ENCODE measurements around the gene TUT7.

TUT7 gene

GRCh38 chr9:86279839-86280238 is 74.4 kb downstream of the TUT7 start:
- H3K4me3 ChIP-seq (ENCODE audit: low read length) = no peak overlapping the region
- no peak for TF ChIP-seq ZNF274 (IDR thresholded peaks at IDR 0.05; ENCODE audit: low read depth, low read length)

GRCh38 chr9:86277072-86277471 is 77.1 kb downstream of the TUT7 start:
- H3K4me3 ChIP-seq (ENCODE audit: low read length) = no peak overlapping the region
- no peak for TF ChIP-seq ZNF274 (IDR thresholded peaks at IDR 0.05; ENCODE audit: low read depth, low read length)

GRCh38 chr9:86275962-86276361 is 78.2 kb downstream of the TUT7 start:
- no peak overlapping the region for H3K4me3 ChIP-seq (ENCODE audit: low read length)
- TF ChIP-seq ZNF274 (IDR thresholded peaks at IDR 0.05; ENCODE audit: low read depth, low read length) = no peak

GRCh38 chr9:86274821-86275643 is 79.2 kb downstream of the TUT7 start:
- TF ChIP-seq ZNF274 (IDR thresholded peaks at IDR 0.05; ENCODE audit: low read depth, low read length) = no peak
- no peak overlapping the region for H3K4me3 ChIP-seq (ENCODE audit: low read length)

GRCh38 chr9:86272221-86272620 is 82.0 kb downstream of the TUT7 start:
- no peak for TF ChIP-seq ZNF274 (IDR thresholded peaks at IDR 0.05; ENCODE audit: low read depth, low read length)

GRCh38 chr9:86263876-86264275 is 90.3 kb downstream of the TUT7 start:
- no peak for TF ChIP-seq ZNF274 (IDR thresholded peaks at IDR 0.05; ENCODE audit: low read depth, low read length)
- no peak overlapping the region for H3K4me3 ChIP-seq (ENCODE audit: low read length)

More at GRCh38 chr9:86272221-86272620, 82.0 kb downstream of the TUT7 start:
- no peak overlapping the region for H3K4me3 ChIP-seq (ENCODE audit: low read length)

- no peak overlapping the region for H3K4me3 ChIP-seq (ENCODE audit: low read length)
- TF ChIP-seq ZNF274 (IDR thresholded peaks at IDR 0.05; ENCODE audit: low read depth, low read length) = no peak
Observed at GRCh38 chr9:86262492-86262891, 91.7 kb downstream of the TUT7 start.

- TF ChIP-seq ZNF274 (IDR thresholded peaks at IDR 0.05; ENCODE audit: low read depth, low read length) = no peak
- no peak within 1 kb of the TSS for H3K4me3 ChIP-seq (ENCODE audit: low read length)
Observed at GRCh38 chr9:86259557-86259956, 94.7 kb downstream of the TUT7 start, which contains the start of gene C9orf153. Gene C9orf153, minus strand, starts transcription at chr9:86259657. Its CDS starts 30,054 bp downstream, at chr9:86229603.

- no peak overlapping the region for H3K4me3 ChIP-seq (ENCODE audit: low read length)
Observed at GRCh38 chr9:86257391-86257790, 96.8 kb downstream of the TUT7 start.

GRCh38 chr9:86256653-86257052 is 97.6 kb downstream of the TUT7 start:
- H3K4me3 ChIP-seq (ENCODE audit: low read length) = no peak overlapping the region
- TF ChIP-seq ZNF274 (IDR thresholded peaks at IDR 0.05; ENCODE audit: low read depth, low read length) = no peak

More at GRCh38 chr9:86257391-86257790, 96.8 kb downstream of the TUT7 start:
- TF ChIP-seq ZNF274 (IDR thresholded peaks at IDR 0.05; ENCODE audit: low read depth, low read length) = no peak

GRCh38 chr9:86253577-86253976 is 100.6 kb downstream of the TUT7 start:
- TF ChIP-seq ZNF274 (IDR thresholded peaks at IDR 0.05; ENCODE audit: low read depth, low read length) = no peak
- H3K4me3 ChIP-seq (ENCODE audit: low read length) = no peak overlapping the region

GRCh38 chr9:86252870-86253269 is 101.3 kb downstream of the TUT7 start:
- TF ChIP-seq ZNF274 (IDR thresholded peaks at IDR 0.05; ENCODE audit: low read depth, low read length) = no peak
- no peak overlapping the region for H3K4me3 ChIP-seq (ENCODE audit: low read length)

- TF ChIP-seq ZNF274 (IDR thresholded peaks at IDR 0.05; ENCODE audit: low read depth, low read length) = no peak
- no peak overlapping the region for H3K4me3 ChIP-seq (ENCODE audit: low read length)
Observed at GRCh38 chr9:86250123-86250522, 104.1 kb downstream of the TUT7 start.

- no peak for TF ChIP-seq ZNF274 (IDR thresholded peaks at IDR 0.05; ENCODE audit: low read depth, low read length)
- H3K4me3 ChIP-seq (ENCODE audit: low read length) = no peak overlapping the region
Observed at GRCh38 chr9:86248746-86249145, 105.5 kb downstream of the TUT7 start.

GRCh38 chr9:86246752-86247161 is 107.5 kb downstream of the TUT7 start:
- H3K4me3 ChIP-seq (ENCODE audit: low read length) = no peak overlapping the region
- no peak for TF ChIP-seq ZNF274 (IDR thresholded peaks at IDR 0.05; ENCODE audit: low read depth, low read length)

Data from GM08714 (cell line).